ENCODE measurements around the gene LRCH1.
"Not testable (repeated sequence)": the region's sequence is repeated elsewhere in the genome, so short reads cannot be mapped to it uniquely, and the experiment has no call there.

Gene LRCH1

GRCh38 chr13:46552889-46553520 lies at the start of gene LRCH1:
TSS of gene LRCH1 (plus strand) at chr13:46553170. CDS start at chr13:46553397, 227 bp downstream.
- peak; percentile 68 for DNase-seq

- no peak for DNase-seq
These were observed 48.9 kb upstream of the LRCH1 start for GRCh38 chr13:46504036-46504435.

- no peak for DNase-seq
These were observed 45.0 kb upstream of the LRCH1 start for GRCh38 chr13:46507981-46508380.

GRCh38 chr13:46509981-46510380 lies 43.0 kb upstream of the LRCH1 start:
- DNase-seq: no peak

- no peak for DNase-seq
These were observed 37.2 kb upstream of the LRCH1 start for GRCh38 chr13:46515803-46516202.

- DNase-seq: no peak
These were observed 36.2 kb upstream of the LRCH1 start for GRCh38 chr13:46516599-46517338.

- not testable (repeated sequence) for DNase-seq
These were observed 35.2 kb upstream of the LRCH1 start for GRCh38 chr13:46517748-46518147.

GRCh38 chr13:46519182-46519581 lies 33.8 kb upstream of the LRCH1 start:
- DNase-seq: no peak

GRCh38 chr13:46520166-46520565 lies 32.8 kb upstream of the LRCH1 start:
- DNase-seq: no peak

GRCh38 chr13:46521486-46521885 lies 31.5 kb upstream of the LRCH1 start:
- no peak for DNase-seq

- no peak for DNase-seq
These were observed 30.8 kb upstream of the LRCH1 start for GRCh38 chr13:46521921-46522747.

GRCh38 chr13:46522748-46523030 lies 30.3 kb upstream of the LRCH1 start:
- DNase-seq: no peak

- no peak for DNase-seq
These were observed 28.8 kb upstream of the LRCH1 start for GRCh38 chr13:46523972-46524752.

- no peak for DNase-seq
These were observed 26.8 kb upstream of the LRCH1 start for GRCh38 chr13:46526100-46526735.

- no peak for DNase-seq
These were observed 26.2 kb upstream of the LRCH1 start for GRCh38 chr13:46526740-46527139.

- DNase-seq: no peak
These were observed 25.7 kb upstream of the LRCH1 start for GRCh38 chr13:46527237-46527636.

GRCh38 chr13:46529216-46529919 lies 23.6 kb upstream of the LRCH1 start:
- no peak for DNase-seq

GRCh38 chr13:46530084-46530935 lies 22.7 kb upstream of the LRCH1 start:
- DNase-seq: no peak

- no peak for DNase-seq
These were observed 21.0 kb upstream of the LRCH1 start for GRCh38 chr13:46531953-46532352.

- no peak for DNase-seq
These were observed 18.0 kb upstream of the LRCH1 start for GRCh38 chr13:46535002-46535401.

- no peak for DNase-seq
These were observed 17.1 kb upstream of the LRCH1 start for GRCh38 chr13:46535825-46536224.
